Measurements from ENCODE around the gene ALKBH7. TPM values are rescaled to one million over a fixed set of nuclear protein-coding genes. Genes with fewer than 3 reads are reported as not detected.

ALKBH7 gene
- total and polyA plus RNA-seq, 2 experiments from 2014 or later, result 75.4 to 76.1 TPM

DNA sequence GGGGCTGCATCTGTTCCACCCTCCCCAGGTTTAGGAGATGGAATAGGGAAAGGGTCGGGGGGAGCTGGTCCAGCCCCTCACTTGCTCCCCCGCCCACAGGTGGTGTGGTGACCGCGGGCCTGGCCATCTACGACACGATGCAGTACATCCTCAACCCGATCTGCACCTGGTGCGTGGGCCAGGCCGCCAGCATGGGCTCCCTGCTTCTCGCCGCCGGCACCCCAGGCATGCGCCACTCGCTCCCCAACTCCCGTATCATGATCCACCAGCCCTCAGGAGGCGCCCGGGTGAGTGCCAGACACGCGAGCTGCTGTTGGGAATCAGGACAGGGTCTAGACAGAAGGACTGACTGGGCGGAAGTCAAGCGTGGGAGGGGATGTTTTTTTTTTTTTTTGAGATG lies 8.2 kb upstream of the ALKBH7 start:
- Mint-ChIP-seq H3K9me3 (no peaks in the 10 kb centered on the region), H3K4me1 (peaks cover 4% of the 10 kb centered on the region; the same call in 1 of the 3 replicates), H3K4me3 (no peak overlapping the region), H3K36me3 (ENCODE audit: low read depth) (peaks cover 46% of the 10 kb centered on the region), H3K27me3 (ENCODE audit: insufficient read depth, low read depth, poor library complexity) (peaks cover 4% of the 10 kb centered on the region), H3K27ac (no peak overlapping the region)
- Histone ChIP-seq H2AFZ (no peak overlapping the region), H3K4me3 (no peak overlapping the region), H3K27me3 (ENCODE audit: insufficient read depth) (no peaks in the 10 kb centered on the region), H3K4me2 (no peak overlapping the region), H3K9me2 (ENCODE audit: insufficient read depth) (no peaks in the 10 kb centered on the region), H3K79me2 (replicated peaks; ENCODE audit: insufficient read depth) (peaks cover 8% of the 10 kb centered on the region; the same call in 1 of the 2 replicates), H3K4me1 (ENCODE audit: insufficient read depth) (no peaks in the 10 kb centered on the region; the same call in 1 of the 2 replicates), H3K36me3 (ENCODE audit: insufficient read depth) (peaks cover 18% of the 10 kb centered on the region), H3K27ac (ENCODE audit: low read depth) (no peak overlapping the region), H3F3A (replicated peaks; ENCODE audit: low read depth) (no peaks in the 10 kb centered on the region), H4K20me1 (replicated peaks; ENCODE audit: insufficient read depth) (no peaks in the 10 kb centered on the region; the same call in 1 of the 2 replicates)
- ATAC-seq (no peak), DNase-seq (ENCODE audit: low spot score) (no peak)
- TF ChIP-seq, protein P1, sequence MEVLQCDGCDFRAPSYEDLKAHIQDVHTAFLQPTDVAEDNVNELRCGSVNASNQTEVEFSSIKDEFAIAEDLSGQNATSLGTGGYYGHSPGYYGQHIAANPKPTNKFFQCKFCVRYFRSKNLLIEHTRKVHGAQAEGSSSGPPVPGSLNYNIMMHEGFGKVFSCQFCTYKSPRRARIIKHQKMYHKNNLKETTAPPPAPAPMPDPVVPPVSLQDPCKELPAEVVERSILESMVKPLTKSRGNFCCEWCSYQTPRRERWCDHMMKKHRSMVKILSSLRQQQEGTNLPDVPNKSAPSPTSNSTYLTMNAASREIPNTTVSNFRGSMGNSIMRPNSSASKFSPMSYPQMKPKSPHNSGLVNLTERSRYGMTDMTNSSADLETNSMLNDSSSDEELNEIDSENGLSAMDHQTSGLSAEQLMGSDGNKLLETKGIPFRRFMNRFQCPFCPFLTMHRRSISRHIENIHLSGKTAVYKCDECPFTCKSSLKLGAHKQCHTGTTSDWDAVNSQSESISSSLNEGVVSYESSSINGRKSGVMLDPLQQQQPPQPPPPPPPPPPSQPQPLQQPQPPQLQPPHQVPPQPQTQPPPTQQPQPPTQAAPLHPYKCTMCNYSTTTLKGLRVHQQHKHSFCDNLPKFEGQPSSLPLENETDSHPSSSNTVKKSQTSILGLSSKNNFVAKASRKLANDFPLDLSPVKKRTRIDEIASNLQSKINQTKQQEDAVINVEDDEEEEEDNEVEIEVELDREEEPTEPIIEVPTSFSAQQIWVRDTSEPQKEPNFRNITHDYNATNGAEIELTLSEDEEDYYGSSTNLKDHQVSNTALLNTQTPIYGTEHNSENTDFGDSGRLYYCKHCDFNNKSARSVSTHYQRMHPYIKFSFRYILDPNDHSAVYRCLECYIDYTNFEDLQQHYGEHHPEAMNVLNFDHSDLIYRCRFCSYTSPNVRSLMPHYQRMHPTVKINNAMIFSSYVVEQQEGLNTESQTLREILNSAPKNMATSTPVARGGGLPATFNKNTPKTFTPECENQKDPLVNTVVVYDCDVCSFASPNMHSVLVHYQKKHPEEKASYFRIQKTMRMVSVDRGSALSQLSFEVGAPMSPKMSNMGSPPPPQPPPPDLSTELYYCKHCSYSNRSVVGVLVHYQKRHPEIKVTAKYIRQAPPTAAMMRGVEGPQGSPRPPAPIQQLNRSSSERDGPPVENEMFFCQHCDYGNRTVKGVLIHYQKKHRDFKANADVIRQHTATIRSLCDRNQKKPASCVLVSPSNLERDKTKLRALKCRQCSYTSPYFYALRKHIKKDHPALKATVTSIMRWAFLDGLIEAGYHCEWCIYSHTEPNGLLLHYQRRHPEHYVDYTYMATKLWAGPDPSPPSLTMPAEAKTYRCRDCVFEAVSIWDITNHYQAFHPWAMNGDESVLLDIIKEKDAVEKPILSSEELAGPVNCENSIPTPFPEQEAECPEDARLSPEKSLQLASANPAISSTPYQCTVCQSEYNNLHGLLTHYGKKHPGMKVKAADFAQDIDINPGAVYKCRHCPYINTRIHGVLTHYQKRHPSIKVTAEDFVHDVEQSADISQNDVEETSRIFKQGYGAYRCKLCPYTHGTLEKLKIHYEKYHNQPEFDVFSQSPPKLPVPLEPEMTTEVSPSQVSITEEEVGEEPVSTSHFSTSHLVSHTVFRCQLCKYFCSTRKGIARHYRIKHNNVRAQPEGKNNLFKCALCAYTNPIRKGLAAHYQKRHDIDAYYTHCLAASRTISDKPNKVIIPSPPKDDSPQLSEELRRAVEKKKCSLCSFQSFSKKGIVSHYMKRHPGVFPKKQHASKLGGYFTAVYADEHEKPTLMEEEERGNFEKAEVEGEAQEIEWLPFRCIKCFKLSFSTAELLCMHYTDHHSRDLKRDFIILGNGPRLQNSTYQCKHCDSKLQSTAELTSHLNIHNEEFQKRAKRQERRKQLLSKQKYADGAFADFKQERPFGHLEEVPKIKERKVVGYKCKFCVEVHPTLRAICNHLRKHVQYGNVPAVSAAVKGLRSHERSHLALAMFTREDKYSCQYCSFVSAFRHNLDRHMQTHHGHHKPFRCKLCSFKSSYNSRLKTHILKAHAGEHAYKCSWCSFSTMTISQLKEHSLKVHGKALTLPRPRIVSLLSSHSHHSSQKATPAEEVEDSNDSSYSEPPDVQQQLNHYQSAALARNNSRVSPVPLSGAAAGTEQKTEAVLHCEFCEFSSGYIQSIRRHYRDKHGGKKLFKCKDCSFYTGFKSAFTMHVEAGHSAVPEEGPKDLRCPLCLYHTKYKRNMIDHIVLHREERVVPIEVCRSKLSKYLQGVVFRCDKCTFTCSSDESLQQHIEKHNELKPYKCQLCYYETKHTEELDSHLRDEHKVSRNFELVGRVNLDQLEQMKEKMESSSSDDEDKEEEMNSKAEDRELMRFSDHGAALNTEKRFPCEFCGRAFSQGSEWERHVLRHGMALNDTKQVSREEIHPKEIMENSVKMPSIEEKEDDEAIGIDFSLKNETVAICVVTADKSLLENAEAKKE (CRISPR knock-in tag; IDR thresholded peaks at IDR 0.05), result no peak
- TF ChIP-seq STAT1 (IDR thresholded peaks at IDR 0.05; ENCODE audit: unreplicated experiment) (no peak), JUNB (IDR thresholded peaks at IDR 0.05; ENCODE audit: unreplicated experiment) (no peak), CREB1 (CRISPR knock-in tag; IDR thresholded peaks at IDR 0.05; ENCODE audit: low read depth) (no peak), ZNF331 (CRISPR knock-in tag; IDR thresholded peaks at IDR 0.05; ENCODE audit: low read depth) (no peak), EZH2 (IDR thresholded peaks at IDR 0.05; ENCODE audit: low read depth, unreplicated experiment) (no peak), NANOG (IDR thresholded peaks at IDR 0.05; ENCODE audit: borderline replicate concordance) (no peak)
- TF ChIP-seq, protein P2, sequence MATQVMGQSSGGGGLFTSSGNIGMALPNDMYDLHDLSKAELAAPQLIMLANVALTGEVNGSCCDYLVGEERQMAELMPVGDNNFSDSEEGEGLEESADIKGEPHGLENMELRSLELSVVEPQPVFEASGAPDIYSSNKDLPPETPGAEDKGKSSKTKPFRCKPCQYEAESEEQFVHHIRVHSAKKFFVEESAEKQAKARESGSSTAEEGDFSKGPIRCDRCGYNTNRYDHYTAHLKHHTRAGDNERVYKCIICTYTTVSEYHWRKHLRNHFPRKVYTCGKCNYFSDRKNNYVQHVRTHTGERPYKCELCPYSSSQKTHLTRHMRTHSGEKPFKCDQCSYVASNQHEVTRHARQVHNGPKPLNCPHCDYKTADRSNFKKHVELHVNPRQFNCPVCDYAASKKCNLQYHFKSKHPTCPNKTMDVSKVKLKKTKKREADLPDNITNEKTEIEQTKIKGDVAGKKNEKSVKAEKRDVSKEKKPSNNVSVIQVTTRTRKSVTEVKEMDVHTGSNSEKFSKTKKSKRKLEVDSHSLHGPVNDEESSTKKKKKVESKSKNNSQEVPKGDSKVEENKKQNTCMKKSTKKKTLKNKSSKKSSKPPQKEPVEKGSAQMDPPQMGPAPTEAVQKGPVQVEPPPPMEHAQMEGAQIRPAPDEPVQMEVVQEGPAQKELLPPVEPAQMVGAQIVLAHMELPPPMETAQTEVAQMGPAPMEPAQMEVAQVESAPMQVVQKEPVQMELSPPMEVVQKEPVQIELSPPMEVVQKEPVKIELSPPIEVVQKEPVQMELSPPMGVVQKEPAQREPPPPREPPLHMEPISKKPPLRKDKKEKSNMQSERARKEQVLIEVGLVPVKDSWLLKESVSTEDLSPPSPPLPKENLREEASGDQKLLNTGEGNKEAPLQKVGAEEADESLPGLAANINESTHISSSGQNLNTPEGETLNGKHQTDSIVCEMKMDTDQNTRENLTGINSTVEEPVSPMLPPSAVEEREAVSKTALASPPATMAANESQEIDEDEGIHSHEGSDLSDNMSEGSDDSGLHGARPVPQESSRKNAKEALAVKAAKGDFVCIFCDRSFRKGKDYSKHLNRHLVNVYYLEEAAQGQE (IDR thresholded peaks at IDR 0.05; ENCODE audit: unreplicated experiment), result no peak
- TF ChIP-seq, protein P3, sequence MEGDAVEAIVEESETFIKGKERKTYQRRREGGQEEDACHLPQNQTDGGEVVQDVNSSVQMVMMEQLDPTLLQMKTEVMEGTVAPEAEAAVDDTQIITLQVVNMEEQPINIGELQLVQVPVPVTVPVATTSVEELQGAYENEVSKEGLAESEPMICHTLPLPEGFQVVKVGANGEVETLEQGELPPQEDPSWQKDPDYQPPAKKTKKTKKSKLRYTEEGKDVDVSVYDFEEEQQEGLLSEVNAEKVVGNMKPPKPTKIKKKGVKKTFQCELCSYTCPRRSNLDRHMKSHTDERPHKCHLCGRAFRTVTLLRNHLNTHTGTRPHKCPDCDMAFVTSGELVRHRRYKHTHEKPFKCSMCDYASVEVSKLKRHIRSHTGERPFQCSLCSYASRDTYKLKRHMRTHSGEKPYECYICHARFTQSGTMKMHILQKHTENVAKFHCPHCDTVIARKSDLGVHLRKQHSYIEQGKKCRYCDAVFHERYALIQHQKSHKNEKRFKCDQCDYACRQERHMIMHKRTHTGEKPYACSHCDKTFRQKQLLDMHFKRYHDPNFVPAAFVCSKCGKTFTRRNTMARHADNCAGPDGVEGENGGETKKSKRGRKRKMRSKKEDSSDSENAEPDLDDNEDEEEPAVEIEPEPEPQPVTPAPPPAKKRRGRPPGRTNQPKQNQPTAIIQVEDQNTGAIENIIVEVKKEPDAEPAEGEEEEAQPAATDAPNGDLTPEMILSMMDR (conservative IDR thresholded peaks at IDR 0.05; ENCODE audit: low read depth in 2 of 2), result no peak
